GM18909 (cell line): ENCODE measurements around the gene PITHD1.
A peak's percentile ranks its signal among the peaks of the same experiment; 100 is the strongest.
"Not testable (repeated sequence)": the region's sequence is repeated elsewhere in the genome, so short reads cannot be mapped to it uniquely, and the experiment has no call there.

ENCODE experiments used
- ATAC-seq: cut with Tn5 transposase; IDR thresholded peaks from one replicate; pipeline ENCODE4 v1.9.1; 2021; ENCODE audit warnings: mild to moderate bottlenecking; ENCODE audit not compliant: unreplicated experiment, poor library complexity

Gene PITHD1

DNA sequence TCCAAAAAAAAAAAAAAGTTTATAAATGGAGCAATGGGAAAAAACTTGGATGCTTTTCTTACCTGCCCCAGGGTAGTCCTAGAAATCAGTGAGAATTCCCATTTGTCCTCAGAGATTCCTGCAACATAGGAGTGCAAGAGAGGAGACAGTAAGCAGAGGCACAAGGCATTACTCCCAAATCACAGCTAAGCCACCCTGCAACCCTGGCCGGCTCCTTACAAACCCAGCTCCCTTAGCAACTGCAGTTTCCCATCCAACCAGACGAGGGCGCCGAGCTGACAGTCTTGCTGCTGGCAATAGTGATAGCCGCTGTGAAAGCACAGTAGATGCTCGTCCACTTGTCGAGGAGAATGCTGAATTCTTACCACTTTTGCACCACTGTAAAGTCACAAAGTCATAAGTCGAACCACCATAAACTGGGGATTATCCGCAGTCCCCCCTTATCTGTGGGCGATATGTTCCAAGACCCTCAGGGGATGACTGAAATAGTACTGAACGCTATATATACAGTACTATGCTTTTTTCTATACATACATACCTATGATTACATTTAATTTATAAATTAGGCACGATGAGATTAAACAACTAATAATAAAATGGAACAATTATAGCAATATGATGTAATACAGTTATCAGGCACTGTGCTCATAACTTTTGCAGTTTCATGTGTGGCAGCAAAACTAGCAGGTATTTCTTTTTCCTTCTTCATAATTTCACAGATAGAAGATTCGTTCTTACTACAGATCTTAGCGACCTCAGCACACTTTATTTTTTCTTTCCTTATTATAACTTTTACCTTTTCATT, 6.0 kb upstream of the PITHD1 start:
- no peak for ATAC-seq

GRCh38 chr1:23772854-23773242, 5.4 kb upstream of the PITHD1 start:
- ATAC-seq, result no peak

GRCh38 chr1:23774174-23774880, 3.9 kb upstream of the PITHD1 start:
- ATAC-seq, result no peak

GRCh38 chr1:23776217-23776616, 2.0 kb upstream of the PITHD1 start:
- no peak for ATAC-seq

DNA sequence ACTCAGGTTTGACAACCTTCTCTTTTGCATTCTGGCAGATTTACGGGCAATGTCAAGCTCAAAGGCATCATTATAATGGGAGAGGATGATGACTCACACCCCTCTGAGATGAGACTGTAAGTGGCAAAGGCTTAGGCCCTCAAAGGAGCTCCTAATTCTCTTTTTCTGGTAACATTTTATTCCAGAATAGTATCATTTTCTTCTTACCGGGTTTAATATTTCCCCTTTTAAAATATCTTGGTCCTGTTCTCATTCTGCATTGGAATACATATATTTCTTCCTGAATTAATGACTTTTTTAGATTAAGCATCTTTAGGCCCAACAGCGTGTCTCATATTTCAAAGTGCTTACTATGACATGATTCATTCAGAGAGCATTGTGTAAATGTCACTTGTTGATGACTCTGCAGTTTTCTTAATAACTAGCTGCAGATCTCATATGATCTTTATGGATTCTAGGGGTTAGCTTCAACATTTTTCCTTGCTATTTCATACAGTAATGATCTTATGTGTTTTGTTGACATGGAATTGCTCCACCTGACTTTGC, 1.7 kb downstream of the PITHD1 start:
- no peak for ATAC-seq

- ATAC-seq, result not testable (repeated sequence)
Observed at GRCh38 chr1:23783141-23783540, 4.9 kb downstream of the PITHD1 start.

DNA sequence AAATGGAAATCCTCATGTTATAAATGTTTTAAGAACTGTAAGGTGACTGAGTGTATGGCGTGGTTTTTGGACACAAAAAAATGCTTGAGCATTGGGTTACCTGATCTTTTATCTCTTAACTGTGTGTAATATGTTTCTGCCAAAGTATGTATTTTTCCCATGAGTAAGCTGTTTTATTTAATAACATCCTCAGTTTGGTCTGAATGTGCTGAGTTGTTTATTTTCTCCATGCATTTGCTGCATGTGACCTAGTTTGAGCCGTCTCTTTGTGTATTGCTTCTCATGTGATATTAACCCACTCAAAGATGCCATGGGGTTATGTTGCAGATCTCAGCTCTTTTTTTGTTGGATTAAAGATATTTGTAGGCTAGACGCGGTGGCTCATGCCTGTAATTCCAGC, 6.6 kb downstream of the PITHD1 start:
- ATAC-seq, result no peak

- ATAC-seq, result no peak
Observed at GRCh38 chr1:23787701-23788100, 9.5 kb downstream of the PITHD1 start.

DNA sequence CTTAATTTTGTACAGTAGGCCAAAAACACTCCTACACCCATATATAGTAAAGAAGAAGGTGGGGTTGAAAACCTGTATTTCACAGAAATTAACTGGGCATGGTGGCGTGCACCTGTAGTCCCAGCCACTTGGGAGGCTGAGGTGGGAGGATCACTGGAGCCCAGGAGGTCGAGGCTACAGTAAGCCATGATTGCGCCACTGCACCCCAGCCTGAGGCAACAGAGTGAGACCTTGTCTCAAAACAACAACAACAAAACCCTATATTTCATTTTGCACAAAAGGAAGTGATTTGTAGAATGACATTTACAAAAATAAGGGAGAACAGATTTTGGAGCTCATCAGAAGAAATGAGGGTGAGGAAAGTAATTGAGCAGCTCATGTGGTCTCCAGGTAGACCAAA, 10.5 kb downstream of the PITHD1 start:
- ATAC-seq, result no peak

- peak; percentile 76 for ATAC-seq
Observed at GRCh38 chr1:23790696-23791515, 12.7 kb downstream of the PITHD1 start, which contains the start of gene LYPLA2. Gene LYPLA2, plus strand, starts transcription at chr1:23791145. Its CDS starts 1,538 bp downstream, at chr1:23792683.

GRCh38 chr1:23791516-23792047, 13.4 kb downstream of the PITHD1 start:
- peak; percentile 2 for ATAC-seq

- ATAC-seq, result no peak
Observed at GRCh38 chr1:23792151-23792945, 14.1 kb downstream of the PITHD1 start.

DNA sequence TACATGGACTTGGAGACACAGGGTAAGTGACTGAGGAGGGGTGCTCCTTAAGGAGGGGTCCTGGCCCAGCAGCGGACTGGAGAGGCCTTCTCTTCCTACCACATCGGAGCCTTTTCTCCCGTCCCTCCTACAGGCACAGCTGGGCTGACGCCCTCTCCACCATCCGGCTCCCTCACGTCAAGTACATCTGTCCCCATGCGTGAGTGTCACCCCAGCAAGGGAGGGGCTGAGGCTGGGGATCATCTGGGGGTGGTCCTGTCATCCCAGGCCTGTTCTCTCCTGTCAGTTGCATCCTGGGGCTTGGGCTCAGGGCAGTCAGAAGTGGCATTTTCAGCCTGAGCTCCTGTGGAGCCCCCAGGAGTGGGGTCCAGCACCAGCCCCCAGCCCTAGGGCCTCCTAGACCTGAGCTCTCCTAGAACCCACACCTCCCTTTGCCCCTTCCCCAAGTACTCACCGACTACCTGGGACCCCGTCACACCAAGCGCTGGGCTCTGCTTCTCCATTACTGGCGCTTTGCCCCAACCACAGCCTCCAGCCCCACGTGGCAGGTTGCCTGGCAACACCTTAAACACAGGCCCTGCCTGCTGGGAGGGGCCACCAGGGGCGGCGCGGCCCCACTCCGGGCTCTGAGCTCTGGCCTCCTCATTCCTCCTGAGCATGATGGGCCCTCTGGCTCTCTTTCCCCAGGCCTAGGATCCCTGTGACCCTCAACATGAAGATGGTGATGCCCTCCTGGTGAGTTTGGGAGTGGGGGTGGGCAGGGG, 15.0 kb downstream of the PITHD1 start:
- no peak for ATAC-seq

- no peak for ATAC-seq
Observed at GRCh38 chr1:23793861-23794731, 15.9 kb downstream of the PITHD1 start.

- not testable (repeated sequence) for ATAC-seq
Observed at GRCh38 chr1:23794732-23795182, 16.5 kb downstream of the PITHD1 start.

DNA sequence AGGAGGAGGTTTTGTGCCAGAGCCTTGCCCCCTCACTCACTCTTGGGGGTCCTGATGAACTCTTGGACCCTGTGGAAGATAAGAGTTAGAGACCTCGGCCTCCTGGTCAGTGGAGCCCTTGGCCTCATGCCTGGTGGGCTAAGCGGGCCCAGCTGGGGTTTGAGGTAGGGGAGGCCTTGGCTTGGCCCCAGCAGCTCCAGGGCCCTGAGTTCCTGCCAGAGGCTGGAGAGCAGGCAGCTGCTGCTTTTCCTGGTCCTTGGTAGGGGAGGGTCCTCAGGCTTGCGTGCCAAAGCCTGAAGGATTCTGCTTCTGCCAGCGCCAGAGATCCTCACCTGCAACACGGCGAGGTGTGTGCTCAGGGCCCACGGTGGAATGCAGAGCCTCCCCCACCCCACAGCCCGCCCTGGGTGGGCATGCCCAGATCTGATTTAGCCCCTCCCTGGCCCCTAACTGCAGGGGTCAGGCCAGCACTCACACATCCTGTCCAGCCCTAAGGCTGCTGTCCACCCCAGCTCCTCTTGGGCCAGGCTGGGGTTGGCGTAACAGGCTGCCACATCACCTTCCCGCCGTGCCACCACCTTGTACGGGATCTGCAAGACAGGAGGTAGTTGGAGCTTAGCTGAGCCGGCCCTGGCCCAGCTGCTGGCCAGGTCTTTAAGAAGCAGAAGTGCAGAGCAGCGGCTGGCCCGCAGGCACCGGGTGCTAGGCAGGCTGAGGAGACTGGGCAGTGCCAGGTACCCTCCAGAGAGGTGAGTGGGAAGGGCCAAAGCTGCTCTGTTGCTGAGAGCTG, 17.7 kb downstream of the PITHD1 start:
- no peak for ATAC-seq
